A673 (cell line): ENCODE measurements around the gene TEAD1.

Experiments
- CTCF ChIP-seq: fragments of 300-800, 200-600 bp; sonication (generic); conservative IDR thresholded peaks from 2 replicates; pipeline ENCODE4 v1.5.1; 2017; ENCODE audit warnings: low read depth, mild to moderate bottlenecking, antibody characterized with exemption, low read length, moderate library complexity, mixed read lengths
- EZH2 ChIP-seq: fragments of 200-600 bp; sonication (generic); IDR thresholded peaks from 2 replicates; pipeline ENCODE4 v1.6.1; 2017; ENCODE audit warnings: borderline replicate concordance, low read depth, mild to moderate bottlenecking, mixed read lengths, antibody characterized with exemption, low read length; ENCODE audit not compliant: poor library complexity, severe bottlenecking

DNA sequence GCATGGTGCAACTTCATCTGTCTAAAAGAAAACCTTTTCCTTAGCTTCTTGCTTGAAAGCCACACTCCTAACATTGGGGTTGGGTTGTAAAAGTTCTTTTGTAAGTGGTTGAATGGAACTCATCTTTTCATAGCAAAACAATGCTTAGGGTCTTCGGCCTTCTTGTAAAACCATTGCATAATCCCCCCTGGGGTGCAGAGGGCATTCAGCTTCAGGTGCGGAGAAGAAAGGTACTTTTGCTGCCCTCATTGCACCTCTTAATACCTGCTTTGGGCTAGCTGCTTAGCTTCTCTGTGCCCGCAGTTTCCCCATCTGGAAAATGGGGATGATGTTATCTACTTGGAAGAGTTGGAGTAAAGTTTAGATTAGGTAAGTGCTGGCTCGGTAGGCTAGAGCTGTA, 10.1 kb downstream of the TEAD1 start:
- TF ChIP-seq CTCF (no peak), EZH2 (no peak)
